ENCODE results near the gene AKAP13.

The AKAP13 gene

DNA sequence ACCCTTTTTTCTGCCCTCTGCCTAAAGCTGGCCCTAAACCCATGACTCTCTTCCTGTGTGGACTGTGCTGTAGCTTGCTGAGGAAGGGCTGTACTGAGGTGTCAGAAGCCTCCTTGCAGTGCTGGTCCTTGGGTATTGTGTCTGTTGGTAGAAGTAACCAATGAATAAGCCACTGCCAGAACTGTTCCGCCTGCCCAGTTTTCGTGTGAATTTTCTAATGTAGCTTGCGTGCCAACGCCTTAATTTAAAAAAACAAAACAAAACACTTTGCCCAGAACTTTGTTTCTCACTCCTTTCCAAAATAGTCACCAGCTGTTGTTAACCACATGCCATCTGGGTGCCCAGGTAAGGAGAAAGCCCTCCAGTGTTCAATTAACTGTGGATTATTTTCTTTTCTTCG lies 312.5 kb downstream of the AKAP13 start:
- Mint-ChIP-seq H3K27ac (peak overlapping the region; percentile 95), H3K4me3 (peak overlapping the region; percentile 76), H3K9me3 (no peaks in the 10 kb centered on the region), H3K4me1 (peaks cover 41% of the 10 kb centered on the region), H3K36me3 (peaks cover 19% of the 10 kb centered on the region), H3K27me3 (no peaks in the 10 kb centered on the region)
- DNase-seq (ENCODE audit: low spot score in 2 of 2), result no peak
- peak; percentile 17 for ATAC-seq (ENCODE audit: low read depth)

DNA sequence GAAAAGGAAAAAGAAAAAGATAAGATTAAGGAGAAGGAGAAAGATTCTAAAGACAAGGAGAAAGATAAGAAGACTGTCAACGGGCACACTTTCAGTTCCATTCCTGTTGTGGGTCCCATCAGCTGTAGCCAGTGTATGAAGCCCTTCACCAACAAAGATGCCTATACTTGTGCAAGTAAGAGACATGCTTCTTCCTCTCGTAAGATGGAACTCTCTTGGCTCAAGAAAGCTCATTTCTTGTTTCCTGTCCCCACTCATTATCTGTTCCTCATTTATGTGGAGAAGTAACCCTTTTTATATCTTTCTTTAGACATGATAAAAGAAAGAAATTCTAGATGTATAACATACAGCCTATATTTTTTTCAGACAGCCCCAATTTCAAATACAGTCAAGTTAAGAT lies 312.9 kb downstream of the AKAP13 start:
- Mint-ChIP-seq H3K4me3 (peak overlapping the region; percentile 76), H3K9me3 (no peaks in the 10 kb centered on the region), H3K27ac (peak overlapping the region; percentile 95), H3K27me3 (no peaks in the 10 kb centered on the region), H3K4me1 (peaks cover 41% of the 10 kb centered on the region), H3K36me3 (peaks cover 23% of the 10 kb centered on the region)
- ATAC-seq (ENCODE audit: low read depth) (peak; percentile 27), DNase-seq (ENCODE audit: low spot score in 2 of 2) (no peak)

DNA sequence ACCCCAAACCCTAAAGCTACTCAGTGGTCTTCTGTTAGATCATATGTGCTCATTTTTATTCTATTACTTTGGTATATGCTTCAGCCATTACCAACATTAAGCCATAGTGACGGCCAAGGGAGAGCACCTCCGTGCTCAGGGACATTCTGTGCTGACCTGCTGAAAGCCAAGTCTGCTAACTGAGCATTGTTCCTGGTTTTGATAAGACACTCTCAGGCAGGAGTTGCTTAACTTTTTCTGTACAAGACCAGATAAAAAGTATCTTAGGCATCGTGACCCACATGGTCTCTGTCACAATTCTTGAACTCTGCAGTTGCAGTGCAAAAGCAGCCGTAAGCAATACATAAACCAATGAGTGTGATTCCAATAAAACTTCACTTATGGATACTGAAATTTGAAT lies 313.7 kb downstream of the AKAP13 start:
- Mint-ChIP-seq H3K4me3 (no peak overlapping the region), H3K27ac (no peak overlapping the region), H3K36me3 (peaks cover 23% of the 10 kb centered on the region), H3K9me3 (no peaks in the 10 kb centered on the region), H3K4me1 (peaks cover 35% of the 10 kb centered on the region), H3K27me3 (no peaks in the 10 kb centered on the region)
- no peak for DNase-seq (ENCODE audit: low spot score in 2 of 2)
- no peak for ATAC-seq (ENCODE audit: low read depth)

DNA sequence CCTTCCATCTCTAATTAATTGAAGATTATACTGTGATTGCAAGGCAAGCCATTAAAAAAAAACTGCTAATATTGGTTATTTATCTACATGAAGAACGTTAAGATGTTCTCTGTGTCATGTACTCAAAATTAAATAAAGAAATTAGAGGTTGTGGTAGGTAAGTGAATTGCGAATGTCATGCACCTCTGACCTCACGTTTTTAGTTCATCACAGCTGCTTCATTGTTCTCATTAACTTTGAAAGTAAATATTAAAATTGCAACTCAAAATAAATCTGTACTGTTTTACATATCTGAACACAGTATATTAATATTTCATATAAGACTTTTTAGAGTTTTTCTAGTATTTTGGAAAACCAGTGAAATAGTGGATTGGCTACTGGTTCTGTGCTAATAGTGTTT lies 320.4 kb downstream of the AKAP13 start:
- H3K36me3 Mint-ChIP-seq, result peaks cover 18% of the 10 kb centered on the region
- peak overlapping the region; percentile 57 for H3K4me3 Mint-ChIP-seq
- ATAC-seq (ENCODE audit: low read depth) (no peak), DNase-seq (ENCODE audit: low spot score in 2 of 2) (no peak)
- no peaks in the 10 kb centered on the region for H3K27me3 Mint-ChIP-seq
- H3K9me3 Mint-ChIP-seq, result no peaks in the 10 kb centered on the region
- peak overlapping the region; percentile 99 for H3K27ac Mint-ChIP-seq
- H3K4me1 Mint-ChIP-seq, result peaks cover 46% of the 10 kb centered on the region

DNA sequence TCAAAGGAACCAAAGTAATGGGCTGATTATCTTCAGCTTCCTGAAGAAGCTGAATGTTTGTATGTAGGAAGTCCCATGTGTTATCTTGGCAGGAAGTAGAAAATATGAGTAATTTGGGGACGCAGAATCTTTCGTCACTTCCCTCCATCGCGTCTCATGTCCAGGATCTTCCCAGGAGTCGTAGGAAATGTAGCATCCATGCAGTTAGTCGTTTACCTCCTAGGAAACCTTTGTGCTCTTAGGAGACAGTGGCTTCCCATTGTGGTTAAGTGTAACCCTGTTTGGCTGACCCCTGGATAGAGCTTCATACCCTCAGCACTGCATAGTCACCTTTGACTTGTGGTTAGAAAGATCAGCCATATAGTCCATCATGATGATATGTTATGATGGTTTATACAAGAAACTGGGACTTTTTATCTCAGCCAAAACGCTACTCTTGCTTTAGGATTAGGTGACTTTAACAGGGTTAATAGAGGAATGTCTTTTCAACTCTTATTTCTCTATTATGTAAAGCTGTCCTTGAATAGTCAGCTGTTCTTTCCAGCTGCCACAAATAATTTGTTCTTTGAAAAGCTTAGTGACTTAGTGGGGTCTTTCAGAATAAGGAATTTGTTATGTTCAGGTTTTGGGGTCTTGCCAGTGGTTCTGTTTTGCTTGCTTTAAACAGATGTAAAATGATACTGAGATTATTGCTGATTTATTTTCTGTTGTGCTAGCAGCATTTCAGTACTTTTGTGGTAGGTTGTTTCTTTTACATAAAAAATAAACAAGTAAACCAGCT lies 322.1 kb downstream of the AKAP13 start:
- no peaks in the 10 kb centered on the region for H3K9me3 Mint-ChIP-seq
- H3K4me1 Mint-ChIP-seq, result peaks cover 55% of the 10 kb centered on the region
- ATAC-seq (ENCODE audit: low read depth), result peak; percentile 19
- peaks cover 13% of the 10 kb centered on the region for H3K36me3 Mint-ChIP-seq
- peak overlapping the region; percentile 75 for H3K4me3 Mint-ChIP-seq
- no peaks in the 10 kb centered on the region for H3K27me3 Mint-ChIP-seq
- peak overlapping the region; percentile 99 for H3K27ac Mint-ChIP-seq
- no peak for DNase-seq (ENCODE audit: low spot score in 2 of 2)

DNA sequence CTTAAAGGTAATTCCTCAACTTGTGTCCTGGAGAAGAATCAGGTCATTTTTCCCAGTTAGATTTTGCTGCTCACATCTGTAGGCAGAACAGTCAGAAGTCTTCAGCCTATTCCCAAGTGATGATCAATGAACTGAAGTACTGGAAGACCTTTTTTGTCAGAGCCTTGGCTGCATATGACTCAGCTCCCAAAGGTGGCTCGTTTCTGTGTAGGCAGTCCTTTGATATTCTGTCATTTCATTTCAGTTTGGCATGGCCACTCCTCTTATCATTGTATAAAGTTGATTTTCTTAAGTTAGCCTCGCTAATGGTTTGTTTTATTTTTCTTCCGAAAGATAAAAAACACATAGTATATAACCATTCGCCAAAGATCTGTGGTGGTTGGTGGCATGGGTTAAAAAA lies 323.7 kb downstream of the AKAP13 start:
- H3K4me3 Mint-ChIP-seq, result peak overlapping the region; percentile 46
- no peaks in the 10 kb centered on the region for H3K27me3 Mint-ChIP-seq
- peaks cover 65% of the 10 kb centered on the region for H3K4me1 Mint-ChIP-seq
- H3K27ac Mint-ChIP-seq, result peak overlapping the region; percentile 99
- H3K36me3 Mint-ChIP-seq, result peaks cover 14% of the 10 kb centered on the region
- H3K9me3 Mint-ChIP-seq, result no peaks in the 10 kb centered on the region
- no peak for ATAC-seq (ENCODE audit: low read depth)
- no peak for DNase-seq (ENCODE audit: low spot score in 2 of 2)

DNA sequence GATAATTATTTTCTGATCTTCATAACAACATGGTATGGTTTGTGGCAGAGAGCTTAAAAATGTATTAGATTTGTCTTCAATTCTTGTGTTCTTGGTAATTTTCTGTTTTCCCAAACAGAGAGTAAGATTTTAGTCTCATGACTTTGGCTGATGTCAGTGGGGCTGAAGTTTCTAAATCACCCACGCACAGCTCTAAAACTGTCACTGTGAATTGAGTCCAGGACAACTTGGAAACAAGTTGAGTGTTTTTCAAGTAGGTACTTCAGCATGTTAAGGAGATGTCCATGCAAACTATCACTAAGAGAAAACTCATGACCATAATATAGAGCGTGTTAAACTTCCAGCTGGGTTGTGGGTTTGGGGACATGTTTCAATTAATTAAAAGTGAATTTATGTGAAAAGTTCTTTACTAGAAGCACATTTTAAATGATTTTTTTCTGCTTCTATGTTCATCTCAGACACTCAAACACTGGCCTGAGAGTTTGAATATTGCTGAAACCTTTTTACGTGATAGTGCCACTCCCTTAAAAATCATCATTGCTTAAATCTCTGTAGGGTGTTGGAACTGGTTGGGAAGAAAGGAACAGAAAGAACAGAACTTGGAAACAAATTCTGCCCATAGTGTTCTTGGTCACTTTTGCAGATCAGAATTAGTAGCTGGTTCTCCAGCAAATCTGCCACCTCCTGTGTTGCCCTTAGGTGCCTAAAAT lies 324.5 kb downstream of the AKAP13 start:
- Mint-ChIP-seq H3K27me3 (no peaks in the 10 kb centered on the region), H3K4me1 (peaks cover 62% of the 10 kb centered on the region), H3K4me3 (peak overlapping the region; percentile 49), H3K36me3 (peaks cover 17% of the 10 kb centered on the region), H3K27ac (peak overlapping the region; percentile 99), H3K9me3 (no peaks in the 10 kb centered on the region)
- ATAC-seq (ENCODE audit: low read depth), result no peak
- no peak for DNase-seq (ENCODE audit: low spot score in 2 of 2)

DNA sequence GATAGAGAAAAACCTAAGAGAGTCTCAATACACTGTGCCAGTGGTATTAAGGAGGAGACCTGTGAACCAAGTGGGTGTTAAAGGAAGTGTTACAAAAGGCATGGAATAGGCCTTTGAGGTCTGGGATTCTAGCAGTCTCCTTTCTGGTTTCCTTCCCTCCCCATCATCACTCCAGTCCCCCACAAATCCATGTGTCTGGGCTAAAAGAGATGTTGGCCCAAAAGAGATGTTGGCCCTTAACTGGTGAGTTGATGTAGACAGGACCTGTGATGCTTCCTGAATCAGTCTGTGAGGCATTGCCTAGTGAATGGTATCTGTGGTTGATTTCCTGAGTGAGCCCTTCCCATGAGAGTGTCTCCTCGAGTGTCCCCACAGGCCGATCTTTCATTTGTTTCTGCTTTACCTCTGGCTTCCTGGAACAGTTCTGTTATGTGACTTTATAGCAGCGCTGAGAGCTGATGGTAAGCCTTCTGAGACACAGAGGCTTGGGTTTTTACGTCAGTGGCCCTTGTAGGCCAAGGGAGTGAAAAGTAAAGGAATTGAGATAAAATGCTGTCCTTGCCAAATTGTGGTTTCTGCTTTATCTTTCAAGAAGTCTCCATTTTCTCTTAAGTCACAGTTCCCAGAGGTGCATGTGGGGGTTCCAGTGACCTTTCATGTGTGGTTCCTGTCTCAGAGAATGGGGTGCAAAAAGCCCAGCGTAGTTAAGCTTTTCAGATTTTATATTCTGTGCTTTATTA lies 326.5 kb downstream of the AKAP13 start:
- H3K27ac Mint-ChIP-seq, result peak overlapping the region; percentile 99
- H3K27me3 Mint-ChIP-seq, result no peaks in the 10 kb centered on the region
- DNase-seq (ENCODE audit: low spot score in 2 of 2), result peak; percentile 44 to 50
- H3K4me1 Mint-ChIP-seq, result peaks cover 54% of the 10 kb centered on the region
- H3K4me3 Mint-ChIP-seq, result peak overlapping the region; percentile 83
- no peaks in the 10 kb centered on the region for H3K9me3 Mint-ChIP-seq
- H3K36me3 Mint-ChIP-seq, result peaks cover 17% of the 10 kb centered on the region
- peak; percentile 76 for ATAC-seq (ENCODE audit: low read depth)

DNA sequence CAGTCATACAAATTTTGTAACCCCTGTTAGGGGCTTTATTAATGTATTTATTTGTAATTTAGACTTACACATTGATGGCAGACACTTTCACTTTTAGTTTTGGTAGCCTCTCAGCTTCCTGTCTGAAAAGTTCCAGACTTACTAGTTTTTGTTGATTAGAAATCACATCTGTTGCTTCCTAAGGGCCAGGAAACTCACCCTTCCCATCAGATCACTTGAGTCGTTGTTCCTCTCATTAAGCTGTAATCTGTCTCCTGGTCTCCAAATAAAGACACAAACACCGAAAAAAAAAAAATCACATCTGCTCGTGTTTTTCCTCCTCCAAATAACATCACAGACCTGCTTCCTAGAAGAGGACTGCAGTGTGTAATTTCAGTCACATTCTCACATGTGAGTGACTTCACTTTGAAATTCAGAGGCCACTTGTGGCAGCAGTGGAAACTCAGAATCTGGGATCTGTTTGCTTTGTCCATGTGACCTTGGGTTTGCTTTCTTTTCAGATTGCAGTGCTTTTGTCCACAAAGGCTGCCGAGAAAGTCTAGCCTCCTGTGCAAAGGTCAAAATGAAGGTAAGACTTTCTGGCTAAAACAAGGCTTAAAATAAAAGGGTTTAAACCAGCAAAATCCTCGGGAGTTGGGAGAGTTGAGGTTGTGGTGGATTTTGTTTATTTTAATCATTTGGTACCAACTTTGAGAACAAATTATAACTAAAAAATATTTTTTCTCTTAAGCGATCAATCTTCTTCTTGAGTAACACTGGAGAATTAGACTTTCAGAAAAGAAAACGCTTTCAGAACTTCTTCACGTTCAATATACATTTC lies 327.3 kb downstream of the AKAP13 start:
- Mint-ChIP-seq H3K9me3 (no peaks in the 10 kb centered on the region), H3K27me3 (no peaks in the 10 kb centered on the region), H3K27ac (peak overlapping the region; percentile 99), H3K4me1 (peaks cover 48% of the 10 kb centered on the region), H3K4me3 (peak overlapping the region; percentile 83), H3K36me3 (peaks cover 20% of the 10 kb centered on the region)
- ATAC-seq (ENCODE audit: low read depth), result peak; percentile 41
- DNase-seq (ENCODE audit: low spot score in 2 of 2), result no peak

DNA sequence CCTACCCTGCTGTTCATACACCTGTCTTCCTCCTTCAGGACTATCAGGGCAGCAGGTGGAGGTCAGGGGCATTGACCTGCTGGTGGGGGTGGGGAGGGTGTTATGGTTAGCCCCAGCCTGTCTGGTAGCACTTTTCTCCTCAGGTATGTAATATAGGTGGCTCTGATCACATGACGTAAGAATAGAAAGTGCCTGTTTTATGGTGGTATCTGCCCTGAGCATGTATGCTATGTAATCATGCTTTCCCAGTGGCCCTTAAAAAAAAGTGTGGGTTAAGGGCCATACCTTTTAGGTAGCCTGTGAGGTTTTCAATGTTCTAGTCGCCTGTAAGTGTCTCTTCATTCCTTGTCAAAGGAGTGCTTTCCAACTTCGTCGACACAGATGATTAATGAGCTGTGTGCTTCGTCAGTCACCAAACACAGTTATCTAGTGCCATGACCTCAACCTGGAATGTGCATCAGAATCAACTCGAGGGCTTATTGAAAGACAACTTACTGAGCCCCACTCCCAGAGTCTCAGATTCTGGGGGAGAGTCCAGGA lies 328.1 kb downstream of the AKAP13 start:
- H3K4me3 Mint-ChIP-seq, result peak overlapping the region; percentile 59
- DNase-seq (ENCODE audit: low spot score in 2 of 2) (no peak), ATAC-seq (ENCODE audit: low read depth) (no peak)
- H3K9me3 Mint-ChIP-seq, result no peaks in the 10 kb centered on the region
- peaks cover 24% of the 10 kb centered on the region for H3K36me3 Mint-ChIP-seq
- peak overlapping the region; percentile 99 for H3K27ac Mint-ChIP-seq
- peaks cover 46% of the 10 kb centered on the region for H3K4me1 Mint-ChIP-seq
- no peaks in the 10 kb centered on the region for H3K27me3 Mint-ChIP-seq

DNA sequence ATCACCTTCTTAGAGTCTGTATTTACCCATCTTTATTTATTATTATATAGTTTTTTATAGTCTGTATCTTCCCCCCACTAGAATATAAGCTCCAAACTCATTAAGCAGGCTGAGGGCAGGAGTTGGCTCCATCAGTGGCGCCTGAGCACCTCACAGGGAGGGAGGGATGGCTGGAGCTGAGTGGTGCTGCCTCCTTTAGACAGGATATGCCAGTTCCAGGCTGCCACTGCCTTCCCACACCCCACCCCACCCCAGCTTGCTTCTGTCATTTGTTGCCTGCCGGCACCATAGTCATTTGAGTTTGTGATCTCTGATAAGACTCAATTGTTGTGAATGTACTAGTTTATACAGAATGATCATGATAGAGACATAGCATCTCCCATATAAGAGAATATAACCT lies 328.8 kb downstream of the AKAP13 start:
- no peaks in the 10 kb centered on the region for H3K27me3 Mint-ChIP-seq
- peak overlapping the region; percentile 99 for H3K27ac Mint-ChIP-seq
- DNase-seq (ENCODE audit: low spot score in 2 of 2) (no peak), ATAC-seq (ENCODE audit: low read depth) (no peak)
- H3K9me3 Mint-ChIP-seq, result no peaks in the 10 kb centered on the region
- no peak overlapping the region for H3K4me3 Mint-ChIP-seq
- H3K4me1 Mint-ChIP-seq, result peaks cover 43% of the 10 kb centered on the region
- peaks cover 29% of the 10 kb centered on the region for H3K36me3 Mint-ChIP-seq

DNA sequence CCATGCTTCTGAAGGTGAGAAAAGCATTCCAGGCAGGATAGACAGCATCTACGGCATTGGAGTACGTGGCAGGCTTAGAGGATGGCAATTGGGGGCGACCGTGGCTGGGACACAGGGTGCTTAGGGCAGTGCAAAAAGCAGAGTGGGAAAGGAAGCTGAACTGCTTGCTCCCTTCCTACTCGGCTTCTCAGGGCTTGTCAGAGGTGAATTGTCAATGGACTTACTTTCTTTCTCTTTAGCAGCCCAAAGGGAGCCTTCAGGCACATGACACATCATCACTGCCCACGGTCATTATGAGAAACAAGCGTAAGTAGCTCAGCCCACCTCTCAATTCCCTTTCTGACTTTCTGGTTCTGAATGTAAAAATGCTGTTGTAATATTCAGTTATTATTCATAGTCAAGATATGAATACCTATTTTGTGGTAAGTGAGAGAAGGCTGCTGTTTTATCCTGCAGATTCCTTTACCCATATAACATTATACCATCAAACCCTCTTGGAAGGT lies 330.0 kb downstream of the AKAP13 start:
- Mint-ChIP-seq H3K27me3 (no peaks in the 10 kb centered on the region), H3K36me3 (peaks cover 30% of the 10 kb centered on the region), H3K4me3 (peak overlapping the region; percentile 34), H3K4me1 (peaks cover 35% of the 10 kb centered on the region), H3K9me3 (no peaks in the 10 kb centered on the region), H3K27ac (peak overlapping the region; percentile 89)
- DNase-seq (ENCODE audit: low spot score in 2 of 2), result no peak
- no peak for ATAC-seq (ENCODE audit: low read depth)

DNA sequence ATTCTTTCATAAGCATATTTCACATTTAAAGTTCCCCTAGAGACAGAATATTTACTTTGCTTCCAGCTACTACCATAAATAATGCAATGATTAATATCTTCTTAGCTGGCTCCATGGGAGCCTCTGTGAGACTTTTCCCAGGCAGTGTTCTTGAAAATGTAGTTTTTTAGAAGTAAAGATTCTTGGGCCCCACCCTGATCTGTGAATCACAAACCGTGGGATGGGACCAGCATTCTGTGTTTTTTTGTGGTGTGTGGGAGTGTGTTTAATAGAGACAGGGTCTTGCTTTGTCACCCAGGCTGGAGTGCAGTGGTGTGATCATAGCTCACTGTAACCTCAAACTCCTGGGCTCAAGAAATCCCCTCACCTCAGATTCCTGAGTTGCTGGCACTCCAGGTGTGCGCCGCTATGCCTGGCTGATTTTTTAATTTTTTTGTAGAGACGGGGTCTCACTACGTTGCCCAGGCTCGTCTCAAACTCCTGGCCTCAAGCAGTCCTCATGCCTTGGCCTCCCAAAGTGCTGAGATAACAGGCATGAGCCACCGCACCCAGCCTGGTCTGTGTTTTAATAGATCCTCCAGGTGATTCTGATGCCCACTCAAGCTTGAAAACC lies 331.3 kb downstream of the AKAP13 start:
- Mint-ChIP-seq H3K4me3 (no peak overlapping the region), H3K36me3 (peaks cover 30% of the 10 kb centered on the region), H3K27me3 (no peaks in the 10 kb centered on the region), H3K27ac (peak overlapping the region; percentile 82), H3K9me3 (no peaks in the 10 kb centered on the region), H3K4me1 (peaks cover 31% of the 10 kb centered on the region)
- DNase-seq (ENCODE audit: low spot score in 2 of 2) (no peak), ATAC-seq (ENCODE audit: low read depth) (no peak)

Measured in memory B cell (primary cell).